HCT116 (cell line): ENCODE measurements around the gene PSMG1.

Source experiments
- CTCF ChIP-seq, 3 experiments: fragments of 200-600 bp in 1 of 3; sonication (generic) in 1 of 3; IDR thresholded peaks in 2 of 3; conservative IDR thresholded peaks in 1 of 3; 2 replicates each; pipeline ENCODE4 v1.5.1; 2012 to 2017; ENCODE audit warnings: low read depth in 2 of 3, low read length in 2 of 3, antibody characterized with exemption in 1 of 3, borderline replicate concordance in 1 of 3, control low read depth in 1 of 3, mild to moderate bottlenecking in 1 of 3, mixed read lengths in 1 of 3, mixed run types in 1 of 3, moderate library complexity in 1 of 3; ENCODE audit not compliant: insufficient read depth in 1 of 3
- ELF1 ChIP-seq: IDR thresholded peaks from 2 replicates; pipeline ENCODE4 v1.6.1; 2012; ENCODE audit warnings: low read depth, borderline replicate concordance
- EZH2 ChIP-seq: fragments of 200-600 bp; sonication (generic); IDR thresholded peaks from 2 replicates; pipeline ENCODE4 v1.6.1; 2017; ENCODE audit warnings: antibody characterized with exemption, mixed run types
- EZH2phosphoT487 ChIP-seq: fragments of 200-600 bp; IDR thresholded peaks from 2 replicates; pipeline ENCODE4 v1.6.1; 2018; ENCODE audit warnings: antibody characterized with exemption, borderline replicate concordance
- JUND ChIP-seq: IDR thresholded peaks from 2 replicates; pipeline ENCODE4 v1.6.1; 2012
- MAX ChIP-seq: IDR thresholded peaks from 2 replicates; pipeline ENCODE4 v1.6.1; 2012
- POLR2A ChIP-seq: IDR thresholded peaks from 2 replicates; pipeline ENCODE4 v1.7.0; 2011; ENCODE audit warnings: borderline replicate concordance; ENCODE audit not compliant: insufficient read depth, insufficient read length; ENCODE audit errors: extremely low read depth
- POLR2AphosphoS5 ChIP-seq: IDR thresholded peaks from 2 replicates; pipeline ENCODE4 v1.6.1; 2011; ENCODE audit warnings: mild to moderate bottlenecking, low read depth, low read length, moderate library complexity
- RAD21 ChIP-seq: IDR thresholded peaks from 2 replicates; pipeline ENCODE4 v1.6.1; 2012; ENCODE audit warnings: low read depth, mild to moderate bottlenecking
- REST ChIP-seq: IDR thresholded peaks from 2 replicates; pipeline ENCODE4 v1.6.1; 2012; ENCODE audit warnings: low read depth

- no peak for TF ChIP-seq EZH2phosphoT487
- no peak for TF ChIP-seq EZH2
- TF ChIP-seq CTCF (IDR thresholded peaks at IDR 0.05 in 2 of 3, conservative IDR thresholded peaks at IDR 0.05 in 1 of 3; ENCODE audit: borderline replicate concordance in 1 of 3, insufficient read depth in 1 of 3, low read depth in 2 of 3, low read length in 2 of 3), result no peak
- TF ChIP-seq POLR2A, result no peak
- TF ChIP-seq REST, result no peak
- no peak for TF ChIP-seq ELF1
- no peak for TF ChIP-seq MAX
- no peak for TF ChIP-seq POLR2AphosphoS5
- TF ChIP-seq RAD21, result no peak
- TF ChIP-seq JUND, result no peak
Observed at GRCh38 chr21:39169906-39170305, 13.3 kb downstream of the PSMG1 start.
